GM21786 (cell line): ENCODE measurements around the gene GJD2.

Experiments used
- ATAC-seq: cut with Tn5 transposase; IDR thresholded peaks from one replicate; pipeline ENCODE4 v1.9.1; 2021; ENCODE audit not compliant: unreplicated experiment

The GJD2 gene

GRCh38 chr15:34754674-34755418 is at the start of gene GJD2:
Gene GJD2 (minus strand): TSS chr15:34754998. CDS start chr15:34754488, 510 bp downstream.
- no peak for ATAC-seq

- no peak for ATAC-seq
Observed at GRCh38 chr15:34804113-34804512, 49.3 kb upstream of the GJD2 start.

- no peak for ATAC-seq
Observed at GRCh38 chr15:34802803-34803750, 48.3 kb upstream of the GJD2 start.

GRCh38 chr15:34802371-34802770 is 47.6 kb upstream of the GJD2 start:
- ATAC-seq: no peak

GRCh38 chr15:34799149-34800101 is 44.6 kb upstream of the GJD2 start:
- no peak for ATAC-seq

GRCh38 chr15:34796847-34797435 is 42.1 kb upstream of the GJD2 start:
- no peak for ATAC-seq

- no peak for ATAC-seq
Observed at GRCh38 chr15:34795267-34796081, 40.7 kb upstream of the GJD2 start, which contains the start of gene ACTC1. Gene ACTC1 (minus strand): TSS chr15:34795549. CDS start chr15:34794808, 741 bp downstream.

- ATAC-seq: no peak
Observed at GRCh38 chr15:34794590-34795206, 39.9 kb upstream of the GJD2 start.

- ATAC-seq: no peak
Observed at GRCh38 chr15:34793901-34794300, 39.1 kb upstream of the GJD2 start.

GRCh38 chr15:34793071-34793470 is 38.3 kb upstream of the GJD2 start:
- ATAC-seq: no peak

GRCh38 chr15:34791701-34792100 is 36.9 kb upstream of the GJD2 start:
- no peak for ATAC-seq

- no peak for ATAC-seq
Observed at GRCh38 chr15:34790121-34790520, 35.3 kb upstream of the GJD2 start.

- no peak for ATAC-seq
Observed at GRCh38 chr15:34789326-34789725, 34.5 kb upstream of the GJD2 start.

- ATAC-seq: no peak
Observed at GRCh38 chr15:34786206-34786605, 31.4 kb upstream of the GJD2 start.

- ATAC-seq: no peak
Observed at GRCh38 chr15:34783991-34784390, 29.2 kb upstream of the GJD2 start.

- ATAC-seq: no peak
Observed at GRCh38 chr15:34783431-34783830, 28.6 kb upstream of the GJD2 start.

- no peak for ATAC-seq
Observed at GRCh38 chr15:34782901-34783300, 28.1 kb upstream of the GJD2 start.

GRCh38 chr15:34780725-34781124 is 25.9 kb upstream of the GJD2 start:
- ATAC-seq: no peak

GRCh38 chr15:34776606-34777105 is 21.9 kb upstream of the GJD2 start:
- no peak for ATAC-seq
